HEK293 (cell line): ENCODE results near the gene ADAMTSL5.
A peak's percentile ranks its signal among the peaks of the same experiment; 100 is the strongest.

Experiments
- YY1 ChIP-seq: fragments of 450-650 bp; formaldehyde crosslinking; IDR thresholded peaks from 2 replicates; pipeline ENCODE4 v1.5.1; 2018; ENCODE audit warnings: missing biosample characterization, missing genetic modification characterization
- ZBTB21 ChIP-seq: fragments of 450-650 bp; formaldehyde crosslinking; IDR thresholded peaks from 2 replicates; pipeline ENCODE4 v1.5.1; 2017; ENCODE audit warnings: missing biosample characterization, missing genetic modification characterization
- ZBTB44 ChIP-seq: fragments of 450-650 bp; IDR thresholded peaks from 2 replicates; pipeline ENCODE4 v1.5.1; 2018; ENCODE audit warnings: missing biosample characterization, mild to moderate bottlenecking, missing genetic modification characterization
- ZFP3 ChIP-seq: fragments of 450-650 bp; formaldehyde crosslinking; IDR thresholded peaks from 2 replicates; pipeline ENCODE4 v1.5.1; 2016; ENCODE audit warnings: low read depth, missing biosample characterization, missing genetic modification characterization
- ZFP37 ChIP-seq: fragments of 450-650 bp; formaldehyde crosslinking; IDR thresholded peaks from 2 replicates; pipeline ENCODE4 v1.5.1; 2016; ENCODE audit warnings: missing biosample characterization, missing genetic modification characterization
- ZNF132 ChIP-seq: fragments of 450-650 bp; formaldehyde crosslinking; IDR thresholded peaks from 2 replicates; pipeline ENCODE4 v1.5.1; 2017; ENCODE audit warnings: missing biosample characterization, missing genetic modification characterization, borderline replicate concordance
- ZNF174 ChIP-seq: fragments of 450-650 bp; formaldehyde crosslinking; IDR thresholded peaks from 2 replicates; pipeline ENCODE4 v1.5.0; 2017; ENCODE audit warnings: missing biosample characterization, mild to moderate bottlenecking, missing genetic modification characterization
- ZNF239 ChIP-seq: fragments of 450-650 bp; formaldehyde crosslinking; IDR thresholded peaks from 2 replicates; pipeline ENCODE4 v1.5.1; 2016; ENCODE audit warnings: missing biosample characterization, missing genetic modification characterization
- ZNF274 ChIP-seq, 2 experiments: fragments of 200-500 bp in 1 of 2; fragments of 450-650 bp in 1 of 2; sonication (Bioruptor generic) in 1 of 2; formaldehyde crosslinking in 1 of 2; IDR thresholded peaks; 2 replicates each; pipeline versions ENCODE4 v1.5.1 to v1.6.1; 2014 to 2016; ENCODE audit warnings: borderline replicate concordance in 1 of 2, inconsistent platforms in 1 of 2, low read length in 1 of 2, missing biosample characterization in 1 of 2, missing genetic modification characterization in 1 of 2
- ZNF354C ChIP-seq: fragments of 450-650 bp; formaldehyde crosslinking; IDR thresholded peaks from 2 replicates; pipeline ENCODE4 v1.5.1; 2016; ENCODE audit warnings: missing biosample characterization, missing genetic modification characterization, low read depth, borderline replicate concordance
- ZNF48 ChIP-seq: fragments of 450-650 bp; formaldehyde crosslinking; IDR thresholded peaks from 2 replicates; pipeline ENCODE4 v1.5.1; 2016; ENCODE audit warnings: missing biosample characterization, missing genetic modification characterization
- ZNF488 ChIP-seq: fragments of 450-650 bp; formaldehyde crosslinking; IDR thresholded peaks from 2 replicates; pipeline ENCODE4 v1.5.1; 2016; ENCODE audit warnings: missing biosample characterization, missing genetic modification characterization
- ZNF510 ChIP-seq: fragments of 450-650 bp; formaldehyde crosslinking; IDR thresholded peaks from 2 replicates; pipeline ENCODE4 v1.5.1; 2018; ENCODE audit warnings: mild to moderate bottlenecking, missing genetic modification characterization, missing biosample characterization; ENCODE audit not compliant: insufficient replicate concordance
- ZNF530 ChIP-seq: fragments of 450-650 bp; formaldehyde crosslinking; IDR thresholded peaks from 2 replicates; pipeline ENCODE4 v1.5.1; 2016; ENCODE audit warnings: low read depth, missing biosample characterization, missing genetic modification characterization
- ZNF596 ChIP-seq: fragments of 450-650 bp; IDR thresholded peaks from 2 replicates; pipeline ENCODE4 v1.5.0; 2018; ENCODE audit warnings: missing biosample characterization, mild to moderate bottlenecking, missing genetic modification characterization, moderate library complexity
- ZNF664 ChIP-seq: fragments of 450-650 bp; formaldehyde crosslinking; IDR thresholded peaks from 2 replicates; pipeline ENCODE4 v1.5.1; 2016; ENCODE audit warnings: missing biosample characterization, missing genetic modification characterization
- ZNF76 ChIP-seq: fragments of 450-650 bp; formaldehyde crosslinking; IDR thresholded peaks from 2 replicates; pipeline ENCODE4; 2016; ENCODE audit warnings: low read depth, missing biosample characterization, missing genetic modification characterization, borderline replicate concordance
- ZSCAN30 ChIP-seq: fragments of 450-650 bp; IDR thresholded peaks from 2 replicates; pipeline ENCODE4 v1.5.1; 2018; ENCODE audit warnings: missing biosample characterization, mild to moderate bottlenecking, missing genetic modification characterization, moderate library complexity
- TF ChIP-seq, protein P1 (sequence below): fragments of 450-650 bp; formaldehyde crosslinking; IDR thresholded peaks from 2 replicates; pipeline ENCODE4 v1.5.0; 2017; ENCODE audit warnings: missing biosample characterization, missing genetic modification characterization, borderline replicate concordance
- TF ChIP-seq, protein P2 (sequence below): fragments of 450-650 bp; formaldehyde crosslinking; conservative IDR thresholded peaks from 2 replicates; pipeline ENCODE4 v1.5.1; 2016; ENCODE audit warnings: low read depth, missing biosample characterization, missing genetic modification characterization
- TF ChIP-seq, protein P3 (sequence below): IDR thresholded peaks from 2 replicates; pipeline ENCODE4 v1.6.1; 2011; ENCODE audit warnings: mild to moderate bottlenecking, low read depth, low read length, borderline replicate concordance
- TF ChIP-seq, protein P4 (sequence below): fragments of 450-650 bp; formaldehyde crosslinking; optimal IDR thresholded peaks from 2 replicates; pipeline ENCODE3; 2016; ENCODE audit warnings: missing biosample characterization, mild to moderate bottlenecking, missing genetic modification characterization
- TF ChIP-seq, protein P5 (sequence below): fragments of 450-650 bp; formaldehyde crosslinking; IDR thresholded peaks from 2 replicates; pipeline ENCODE4 v1.5.1; 2017; ENCODE audit warnings: missing biosample characterization, missing genetic modification characterization

The ADAMTSL5 gene

GRCh38 chr19:1503089-1503924 lies 9.5 kb downstream of the ADAMTSL5 start (continued):
- TF ChIP-seq, protein P1, sequence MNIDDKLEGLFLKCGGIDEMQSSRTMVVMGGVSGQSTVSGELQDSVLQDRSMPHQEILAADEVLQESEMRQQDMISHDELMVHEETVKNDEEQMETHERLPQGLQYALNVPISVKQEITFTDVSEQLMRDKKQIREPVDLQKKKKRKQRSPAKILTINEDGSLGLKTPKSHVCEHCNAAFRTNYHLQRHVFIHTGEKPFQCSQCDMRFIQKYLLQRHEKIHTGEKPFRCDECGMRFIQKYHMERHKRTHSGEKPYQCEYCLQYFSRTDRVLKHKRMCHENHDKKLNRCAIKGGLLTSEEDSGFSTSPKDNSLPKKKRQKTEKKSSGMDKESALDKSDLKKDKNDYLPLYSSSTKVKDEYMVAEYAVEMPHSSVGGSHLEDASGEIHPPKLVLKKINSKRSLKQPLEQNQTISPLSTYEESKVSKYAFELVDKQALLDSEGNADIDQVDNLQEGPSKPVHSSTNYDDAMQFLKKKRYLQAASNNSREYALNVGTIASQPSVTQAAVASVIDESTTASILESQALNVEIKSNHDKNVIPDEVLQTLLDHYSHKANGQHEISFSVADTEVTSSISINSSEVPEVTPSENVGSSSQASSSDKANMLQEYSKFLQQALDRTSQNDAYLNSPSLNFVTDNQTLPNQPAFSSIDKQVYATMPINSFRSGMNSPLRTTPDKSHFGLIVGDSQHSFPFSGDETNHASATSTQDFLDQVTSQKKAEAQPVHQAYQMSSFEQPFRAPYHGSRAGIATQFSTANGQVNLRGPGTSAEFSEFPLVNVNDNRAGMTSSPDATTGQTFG (tag by site-specific recombination): no peak
- TF ChIP-seq, protein P2, sequence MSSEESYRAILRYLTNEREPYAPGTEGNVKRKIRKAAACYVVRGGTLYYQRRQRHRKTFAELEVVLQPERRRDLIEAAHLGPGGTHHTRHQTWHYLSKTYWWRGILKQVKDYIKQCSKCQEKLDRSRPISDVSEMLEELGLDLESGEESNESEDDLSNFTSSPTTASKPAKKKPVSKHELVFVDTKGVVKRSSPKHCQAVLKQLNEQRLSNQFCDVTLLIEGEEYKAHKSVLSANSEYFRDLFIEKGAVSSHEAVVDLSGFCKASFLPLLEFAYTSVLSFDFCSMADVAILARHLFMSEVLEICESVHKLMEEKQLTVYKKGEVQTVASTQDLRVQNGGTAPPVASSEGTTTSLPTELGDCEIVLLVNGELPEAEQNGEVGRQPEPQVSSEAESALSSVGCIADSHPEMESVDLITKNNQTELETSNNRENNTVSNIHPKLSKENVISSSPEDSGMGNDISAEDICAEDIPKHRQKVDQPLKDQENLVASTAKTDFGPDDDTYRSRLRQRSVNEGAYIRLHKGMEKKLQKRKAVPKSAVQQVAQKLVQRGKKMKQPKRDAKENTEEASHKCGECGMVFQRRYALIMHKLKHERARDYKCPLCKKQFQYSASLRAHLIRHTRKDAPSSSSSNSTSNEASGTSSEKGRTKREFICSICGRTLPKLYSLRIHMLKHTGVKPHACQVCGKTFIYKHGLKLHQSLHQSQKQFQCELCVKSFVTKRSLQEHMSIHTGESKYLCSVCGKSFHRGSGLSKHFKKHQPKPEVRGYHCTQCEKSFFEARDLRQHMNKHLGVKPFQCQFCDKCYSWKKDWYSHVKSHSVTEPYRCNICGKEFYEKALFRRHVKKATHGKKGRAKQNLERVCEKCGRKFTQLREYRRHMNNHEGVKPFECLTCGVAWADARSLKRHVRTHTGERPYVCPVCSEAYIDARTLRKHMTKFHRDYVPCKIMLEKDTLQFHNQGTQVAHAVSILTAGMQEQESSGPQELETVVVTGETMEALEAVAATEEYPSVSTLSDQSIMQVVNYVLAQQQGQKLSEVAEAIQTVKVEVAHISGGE (tag by site-specific recombination): no peak
- TF ChIP-seq ZNF132 (tag by site-specific recombination): no peak
- TF ChIP-seq ZNF354C (tag by site-specific recombination): no peak
- TF ChIP-seq ZNF664 (tag by site-specific recombination): no peak
- no peak for TF ChIP-seq ZNF48
- peak; percentile 65; the same call in 1 of the 2 replicates for TF ChIP-seq ZBTB44 (tag by site-specific recombination)
- peak; percentile 90 for TF ChIP-seq ZNF76
- TF ChIP-seq ZNF530: no peak
- TF ChIP-seq, protein P3, sequence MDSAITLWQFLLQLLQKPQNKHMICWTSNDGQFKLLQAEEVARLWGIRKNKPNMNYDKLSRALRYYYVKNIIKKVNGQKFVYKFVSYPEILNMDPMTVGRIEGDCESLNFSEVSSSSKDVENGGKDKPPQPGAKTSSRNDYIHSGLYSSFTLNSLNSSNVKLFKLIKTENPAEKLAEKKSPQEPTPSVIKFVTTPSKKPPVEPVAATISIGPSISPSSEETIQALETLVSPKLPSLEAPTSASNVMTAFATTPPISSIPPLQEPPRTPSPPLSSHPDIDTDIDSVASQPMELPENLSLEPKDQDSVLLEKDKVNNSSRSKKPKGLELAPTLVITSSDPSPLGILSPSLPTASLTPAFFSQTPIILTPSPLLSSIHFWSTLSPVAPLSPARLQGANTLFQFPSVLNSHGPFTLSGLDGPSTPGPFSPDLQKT: no peak
- no peak for TF ChIP-seq ZNF274 (IDR thresholded peaks at IDR 0.05; ENCODE audit: low read length)
- no peak for TF ChIP-seq ZNF274 (tag by site-specific recombination; IDR thresholded peaks at IDR 0.05; ENCODE audit: borderline replicate concordance)
- peak; percentile 40; the same call in 1 of the 2 replicates for TF ChIP-seq YY1 (tag by site-specific recombination)
- no peak for TF ChIP-seq ZNF174 (tag by site-specific recombination)
- no peak for TF ChIP-seq ZFP3
- TF ChIP-seq ZSCAN30: peak; percentile 88
- TF ChIP-seq ZBTB21 (tag by site-specific recombination): peak; percentile 55; the same call in 1 of the 2 replicates
- TF ChIP-seq, protein P4, sequence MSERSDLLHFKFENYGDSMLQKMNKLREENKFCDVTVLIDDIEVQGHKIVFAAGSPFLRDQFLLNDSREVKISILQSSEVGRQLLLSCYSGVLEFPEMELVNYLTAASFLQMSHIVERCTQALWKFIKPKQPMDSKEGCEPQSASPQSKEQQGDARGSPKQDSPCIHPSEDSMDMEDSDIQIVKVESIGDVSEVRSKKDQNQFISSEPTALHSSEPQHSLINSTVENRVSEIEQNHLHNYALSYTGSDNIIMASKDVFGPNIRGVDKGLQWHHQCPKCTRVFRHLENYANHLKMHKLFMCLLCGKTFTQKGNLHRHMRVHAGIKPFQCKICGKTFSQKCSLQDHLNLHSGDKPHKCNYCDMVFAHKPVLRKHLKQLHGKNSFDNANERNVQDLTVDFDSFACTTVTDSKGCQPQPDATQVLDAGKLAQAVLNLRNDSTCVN (tag by site-specific recombination): peak; percentile 69
- TF ChIP-seq ZFP37 (tag by site-specific recombination): 0 out of 2 replicates have a peak, but pooled peaks have one; percentile 45
- TF ChIP-seq, protein P5, sequence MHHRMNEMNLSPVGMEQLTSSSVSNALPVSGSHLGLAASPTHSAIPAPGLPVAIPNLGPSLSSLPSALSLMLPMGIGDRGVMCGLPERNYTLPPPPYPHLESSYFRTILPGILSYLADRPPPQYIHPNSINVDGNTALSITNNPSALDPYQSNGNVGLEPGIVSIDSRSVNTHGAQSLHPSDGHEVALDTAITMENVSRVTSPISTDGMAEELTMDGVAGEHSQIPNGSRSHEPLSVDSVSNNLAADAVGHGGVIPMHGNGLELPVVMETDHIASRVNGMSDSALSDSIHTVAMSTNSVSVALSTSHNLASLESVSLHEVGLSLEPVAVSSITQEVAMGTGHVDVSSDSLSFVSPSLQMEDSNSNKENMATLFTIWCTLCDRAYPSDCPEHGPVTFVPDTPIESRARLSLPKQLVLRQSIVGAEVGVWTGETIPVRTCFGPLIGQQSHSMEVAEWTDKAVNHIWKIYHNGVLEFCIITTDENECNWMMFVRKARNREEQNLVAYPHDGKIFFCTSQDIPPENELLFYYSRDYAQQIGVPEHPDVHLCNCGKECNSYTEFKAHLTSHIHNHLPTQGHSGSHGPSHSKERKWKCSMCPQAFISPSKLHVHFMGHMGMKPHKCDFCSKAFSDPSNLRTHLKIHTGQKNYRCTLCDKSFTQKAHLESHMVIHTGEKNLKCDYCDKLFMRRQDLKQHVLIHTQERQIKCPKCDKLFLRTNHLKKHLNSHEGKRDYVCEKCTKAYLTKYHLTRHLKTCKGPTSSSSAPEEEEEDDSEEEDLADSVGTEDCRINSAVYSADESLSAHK: peak; percentile 100
- TF ChIP-seq ZNF596 (tag by site-specific recombination): no peak
- no peak for TF ChIP-seq ZNF510 (tag by site-specific recombination)
- no peak for TF ChIP-seq ZNF239 (tag by site-specific recombination)
- no peak for TF ChIP-seq ZNF488
